GM23338 (cell line): ENCODE measurements around the gene TPSB2. TPM values are rescaled to one million over a fixed set of nuclear protein-coding genes. Genes with fewer than 3 reads are reported as not detected.

Experiments
- ATAC-seq: fragments of 200-7000 bp; cut with Tn5 transposase; 3 replicates; pipeline ENCODE4 v1.9.1; 2020
- DNase-seq: peaks from one replicate; pipeline ENCODE4 v3.0.0-alpha.2; 2015; ENCODE audit warnings: low spot score
- H2AFZ ChIP-seq: fragments of 200-600 bp; sonication (generic); 2 replicates; pipeline ENCODE4 v1.8.0; 2016; ENCODE audit warnings: antibody characterized with exemption, mild to moderate bottlenecking, moderate library complexity
- H3F3A ChIP-seq: fragments of 200-600 bp; sonication (generic); replicated peaks from 2 replicates; pipeline ENCODE4 v1.8.0; 2017; ENCODE audit warnings: antibody characterized with exemption, mixed run types, low read depth
- H3K27ac ChIP-seq: fragments of 200-600 bp; sonication (generic); 2 replicates; pipeline ENCODE4 v1.6.1; 2016; ENCODE audit warnings: low read depth
- H3K27me3 ChIP-seq: fragments of 200-600 bp; sonication (generic); 2 replicates; pipeline ENCODE4 v1.8.0; 2016; ENCODE audit warnings: mild to moderate bottlenecking, mixed run types, moderate library complexity; ENCODE audit not compliant: insufficient read depth
- H3K36me3 ChIP-seq: fragments of 200-600 bp; sonication (generic); 2 replicates; pipeline ENCODE4 v1.8.0; 2016; ENCODE audit warnings: mild to moderate bottlenecking; ENCODE audit not compliant: insufficient read depth
- H3K4me1 ChIP-seq: fragments of 200-600 bp; sonication (generic); 2 replicates; pipeline ENCODE4 v1.8.0; 2016; ENCODE audit warnings: mild to moderate bottlenecking, moderate library complexity; ENCODE audit not compliant: insufficient read depth
- H3K4me2 ChIP-seq: fragments of 200-600 bp; sonication (generic); 2 replicates; pipeline ENCODE4 v1.7.1; 2017; ENCODE audit warnings: mixed run types
- H3K4me3 ChIP-seq: fragments of 200-600 bp; sonication (generic); 2 replicates; pipeline ENCODE4 v1.6.1; 2016; ENCODE audit warnings: mixed run types
- H3K79me2 ChIP-seq: fragments of 200-600 bp; sonication (generic); replicated peaks from 2 replicates; pipeline ENCODE4 v1.8.0; 2017; ENCODE audit warnings: mild to moderate bottlenecking; ENCODE audit not compliant: insufficient read depth
- H3K9me2 ChIP-seq: fragments of 200-600 bp; sonication (generic); 2 replicates; pipeline ENCODE4 v1.8.0; 2017; ENCODE audit not compliant: insufficient read depth
- H4K20me1 ChIP-seq: fragments of 200-600 bp; sonication (generic); replicated peaks from 2 replicates; pipeline ENCODE4 v1.8.0; 2017; ENCODE audit warnings: mild to moderate bottlenecking; ENCODE audit not compliant: insufficient read depth
- H3K27ac Mint-ChIP-seq: 2 replicates; pipeline ENCODE4 v1.8.0; 2020; ENCODE audit warnings: inconsistent platforms, mild to moderate bottlenecking, moderate library complexity, mixed read lengths
- H3K27me3 Mint-ChIP-seq: 3 replicates; pipeline ENCODE4 v1.8.0; 2022; ENCODE audit warnings: low read depth, mild to moderate bottlenecking, moderate library complexity, mixed read lengths, inconsistent platforms; ENCODE audit not compliant: insufficient read depth, poor library complexity
- H3K36me3 Mint-ChIP-seq: 3 replicates; pipeline ENCODE4 v1.8.0; 2021; ENCODE audit warnings: low read depth, mild to moderate bottlenecking, inconsistent platforms, moderate library complexity, mixed read lengths
- H3K4me1 Mint-ChIP-seq: 3 replicates; pipeline ENCODE4 v1.8.0; 2020; ENCODE audit warnings: mild to moderate bottlenecking, inconsistent platforms, mixed read lengths
- H3K4me3 Mint-ChIP-seq: 3 replicates; pipeline ENCODE4 v1.8.0; 2021; ENCODE audit warnings: moderate library complexity, mild to moderate bottlenecking, inconsistent platforms, mixed read lengths
- H3K9me3 Mint-ChIP-seq: 3 replicates; pipeline ENCODE4 v1.8.0; 2020; ENCODE audit warnings: moderate library complexity, mild to moderate bottlenecking, inconsistent platforms, mixed read lengths
- CREB1 ChIP-seq: fragments of 250-450 bp; sonication (Bioruptor Pico); IDR thresholded peaks from 2 replicates; pipeline ENCODE4 v1.5.0; 2020; ENCODE audit warnings: low read depth, mild to moderate bottlenecking, moderate library complexity
- EZH2phosphoT487 ChIP-seq: fragments of 200-600 bp; sonication (generic); IDR thresholded peaks from one replicate; pipeline ENCODE4 v1.8.1; 2018; ENCODE audit warnings: antibody characterized with exemption; ENCODE audit not compliant: unreplicated experiment
- JUNB ChIP-seq: IDR thresholded peaks from one replicate; pipeline ENCODE4 v1.6.1; 2016; ENCODE audit warnings: antibody characterized with exemption; ENCODE audit not compliant: unreplicated experiment
- REST ChIP-seq: IDR thresholded peaks from one replicate; pipeline ENCODE4 v1.6.1; 2018; ENCODE audit warnings: antibody characterized with exemption; ENCODE audit not compliant: unreplicated experiment
- STAT1 ChIP-seq: IDR thresholded peaks from one replicate; pipeline ENCODE4 v1.6.1; 2016; ENCODE audit warnings: antibody characterized with exemption; ENCODE audit not compliant: unreplicated experiment
- ZNF114 ChIP-seq: fragments of 250-450 bp; sonication (Bioruptor Pico); IDR thresholded peaks from 2 replicates; pipeline ENCODE4 v1.5.0; 2020; ENCODE audit warnings: mild to moderate bottlenecking, moderate library complexity
- ZNF331 ChIP-seq: fragments of 250-450 bp; sonication (Bioruptor Pico); IDR thresholded peaks from 2 replicates; pipeline ENCODE4 v1.5.0; 2020; ENCODE audit warnings: low read depth, mild to moderate bottlenecking, moderate library complexity
- ZNF462 ChIP-seq: fragments of 250-450 bp; sonication (Bioruptor Pico); IDR thresholded peaks from 2 replicates; pipeline ENCODE4 v1.5.0; 2020; ENCODE audit warnings: mild to moderate bottlenecking, moderate library complexity
- polyA plus RNA-seq: library from polyadenylated mRNA; unstranded; fragments of >200 nt; fragmentation: Nextera tagmentation; extraction: Ambion mirVana; gene quantifications from 2 replicates; pipeline ENCODE4 v1.2.1, GENCODE V29; 2016
- total RNA-seq: library from RNA; depleted of rRNA; stranded (reverse); fragments of >200 nt; shearing (Covaris generic); gene quantifications from 2 replicates; pipeline ENCODE4 v1.2.3, GENCODE V29; 2014
- TF ChIP-seq, protein P1 (sequence below): IDR thresholded peaks from 2 replicates; pipeline ENCODE4 v1.6.1; 2016; ENCODE audit warnings: antibody characterized with exemption

Gene TPSB2
- total and polyA plus RNA-seq, 2 experiments from 2014 or later = 0.23 TPM; not detected in 1

- ATAC-seq (no peak), DNase-seq (no peak)
- H3K27ac Mint-ChIP-seq = no peak overlapping the region
These were observed 13.1 kb downstream of the TPSB2 start for GRCh38 chr16:1216681-1217400.

More at GRCh38 chr16:1216681-1217400, 13.1 kb downstream of the TPSB2 start:
- no peaks in the 10 kb centered on the region; the same call in 2 of the 3 replicates for H3K36me3 Mint-ChIP-seq
- H3K4me1 Mint-ChIP-seq = no peaks in the 10 kb centered on the region
- H3K9me3 Mint-ChIP-seq = no peaks in the 10 kb centered on the region
- Histone ChIP-seq H3K79me2 (no peaks in the 10 kb centered on the region), H3K4me3 (no peak overlapping the region), H3F3A (no peaks in the 10 kb centered on the region), H4K20me1 (no peaks in the 10 kb centered on the region; the same call in none of the 2 replicates), H3K4me1 (no peaks in the 10 kb centered on the region), H3K36me3 (no peaks in the 10 kb centered on the region), H3K4me2 (no peak overlapping the region), H3K27me3 (no peaks in the 10 kb centered on the region), H3K9me2 (no peaks in the 10 kb centered on the region), H3K27ac (no peak overlapping the region), H2AFZ (no peak overlapping the region)
- TF ChIP-seq ZNF331 (CRISPR knock-in tag) (no peak), EZH2phosphoT487 (no peak), JUNB (no peak), REST (no peak), CREB1 (CRISPR knock-in tag) (no peak), ZNF462 (no peak), STAT1 (no peak), ZNF114 (no peak)
- TF ChIP-seq, protein P1, sequence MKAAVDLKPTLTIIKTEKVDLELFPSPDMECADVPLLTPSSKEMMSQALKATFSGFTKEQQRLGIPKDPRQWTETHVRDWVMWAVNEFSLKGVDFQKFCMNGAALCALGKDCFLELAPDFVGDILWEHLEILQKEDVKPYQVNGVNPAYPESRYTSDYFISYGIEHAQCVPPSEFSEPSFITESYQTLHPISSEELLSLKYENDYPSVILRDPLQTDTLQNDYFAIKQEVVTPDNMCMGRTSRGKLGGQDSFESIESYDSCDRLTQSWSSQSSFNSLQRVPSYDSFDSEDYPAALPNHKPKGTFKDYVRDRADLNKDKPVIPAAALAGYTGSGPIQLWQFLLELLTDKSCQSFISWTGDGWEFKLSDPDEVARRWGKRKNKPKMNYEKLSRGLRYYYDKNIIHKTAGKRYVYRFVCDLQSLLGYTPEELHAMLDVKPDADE = no peak
- H3K27me3 Mint-ChIP-seq = peaks cover 7% of the 10 kb centered on the region
- no peak overlapping the region for H3K4me3 Mint-ChIP-seq
